Mesenchymal stem cell (in vitro differentiated cells and primary cell): ENCODE measurements around the gene TSR1.
A peak's percentile ranks its signal among the peaks of the same experiment; 100 is the strongest.

Experiments used
- DNase-seq: peaks from one replicate; pipeline ENCODE4 v3.0.0-alpha.2; 2013
- H2AFZ ChIP-seq: one replicate; pipeline ENCODE4 v1.6.1; 2013; ENCODE audit warnings: low read depth, mild to moderate bottlenecking, control low read depth, inconsistent platforms, low read length, moderate library complexity
- H2AK5ac ChIP-seq: 2 replicates; pipeline ENCODE4 v1.6.1; 2013; ENCODE audit warnings: low read length, moderate library complexity, mild to moderate bottlenecking, inconsistent platforms; ENCODE audit not compliant: severe bottlenecking
- H2BK120ac ChIP-seq: one replicate; pipeline ENCODE4 v1.6.1; 2013; ENCODE audit warnings: low read depth, mild to moderate bottlenecking, inconsistent platforms, low read length, moderate library complexity
- H2BK12ac ChIP-seq, 2 experiments: one replicate each; pipeline ENCODE4 v1.6.1; 2013; ENCODE audit warnings: inconsistent platforms in 2 of 2, low read length in 2 of 2, mild to moderate bottlenecking in 2 of 2, moderate library complexity in 2 of 2, control low read depth in 1 of 2
- H2BK15ac ChIP-seq: one replicate; pipeline ENCODE4 v1.6.1; 2013; ENCODE audit warnings: mild to moderate bottlenecking, low read depth, inconsistent platforms; ENCODE audit not compliant: poor library complexity, severe bottlenecking
- H2BK5ac ChIP-seq: 2 replicates; pipeline ENCODE4 v1.6.1; 2013; ENCODE audit warnings: low read depth, mild to moderate bottlenecking, low read length, control low read depth, inconsistent platforms; ENCODE audit not compliant: poor library complexity, severe bottlenecking
- H3K14ac ChIP-seq, 2 experiments: one replicate each; pipeline ENCODE4 v1.6.1; 2013; ENCODE audit warnings: inconsistent platforms in 2 of 2, low read length in 2 of 2, control low read depth in 1 of 2, mild to moderate bottlenecking in 1 of 2, moderate library complexity in 1 of 2
- H3K18ac ChIP-seq, 2 experiments: one replicate each; pipeline ENCODE4 v1.6.1; 2013; ENCODE audit warnings: inconsistent platforms in 2 of 2, low read length in 2 of 2, control low read depth in 1 of 2, low read depth in 1 of 2, mild to moderate bottlenecking in 1 of 2
- H3K23ac ChIP-seq, 2 experiments: one replicate each; pipeline ENCODE4 v1.6.1; 2013; ENCODE audit warnings: inconsistent platforms in 2 of 2, low read length in 2 of 2, mild to moderate bottlenecking in 2 of 2, moderate library complexity in 2 of 2, control low read depth in 1 of 2
- H3K27ac ChIP-seq: 2 replicates; pipeline ENCODE4 v1.5.1; 2013; ENCODE audit warnings: mild to moderate bottlenecking, moderate library complexity, low read length, control low read depth, inconsistent platforms; ENCODE audit not compliant: poor library complexity, severe bottlenecking
- H3K27me3 ChIP-seq, 2 experiments: 2 replicates each; pipeline versions ENCODE4 v1.6.1 to v1.7.0; 2013; ENCODE audit warnings: low read length in 2 of 2, mild to moderate bottlenecking in 2 of 2, moderate library complexity in 2 of 2, control low read depth in 1 of 2, inconsistent platforms in 1 of 2; ENCODE audit not compliant: control insufficient read depth in 1 of 2, insufficient read depth in 1 of 2
- H3K36me3 ChIP-seq, 2 experiments: 2 replicates each; pipeline versions ENCODE4 v1.6.1 to v1.7.0; 2013; ENCODE audit warnings: low read length in 2 of 2, control low read depth in 1 of 2, inconsistent platforms in 1 of 2, low read depth in 1 of 2, mild to moderate bottlenecking in 1 of 2; ENCODE audit not compliant: insufficient read depth in 2 of 2, control insufficient read depth in 1 of 2
- H3K4ac ChIP-seq, 2 experiments: one replicate each; pipeline ENCODE4 v1.6.1; 2013; ENCODE audit warnings: inconsistent platforms in 2 of 2, low read length in 2 of 2, mild to moderate bottlenecking in 2 of 2, moderate library complexity in 2 of 2, control low read depth in 1 of 2, low read depth in 1 of 2
- H3K4me1 ChIP-seq: 2 replicates; pipeline ENCODE4 v1.6.1; 2013; ENCODE audit warnings: low read depth, low read length, control low read depth; ENCODE audit not compliant: control insufficient read depth, insufficient read depth
- H3K4me2 ChIP-seq: 2 replicates; pipeline ENCODE4 v1.6.1; 2013; ENCODE audit warnings: low read length, mild to moderate bottlenecking, inconsistent platforms; ENCODE audit not compliant: poor library complexity, severe bottlenecking
- H3K4me3 ChIP-seq, 2 experiments: 2 replicates each; pipeline versions ENCODE4 v1.5.1 to v1.7.0; 2013; ENCODE audit warnings: low read length in 2 of 2, mild to moderate bottlenecking in 2 of 2, control low read depth in 1 of 2, low read depth in 1 of 2; ENCODE audit not compliant: insufficient read depth in 1 of 2
- H3K79me1 ChIP-seq: replicated peaks from 2 replicates; pipeline ENCODE4 v1.6.1; 2013; ENCODE audit warnings: mild to moderate bottlenecking, control low read depth, low read length, inconsistent platforms; ENCODE audit not compliant: poor library complexity, severe bottlenecking
- H3K9ac ChIP-seq: 2 replicates; pipeline ENCODE4 v1.7.0; 2013; ENCODE audit warnings: mild to moderate bottlenecking, low read length, moderate library complexity
- H3K9me3 ChIP-seq: 2 replicates; pipeline ENCODE4 v1.7.0; 2013; ENCODE audit warnings: mild to moderate bottlenecking, low read length; ENCODE audit not compliant: control insufficient read depth
- H4K8ac ChIP-seq: one replicate; pipeline ENCODE4 v1.6.1; 2013; ENCODE audit warnings: inconsistent platforms, mild to moderate bottlenecking, low read length, moderate library complexity
- H4K91ac ChIP-seq: one replicate; pipeline ENCODE4 v1.6.1; 2013; ENCODE audit warnings: mild to moderate bottlenecking, low read length, inconsistent platforms
- WGBS: methylation state at CpG from one replicate; pipeline ENCODE4 v1.1.7; 2013; ENCODE audit warnings: mixed read lengths; 5-methylcytosine and 5-hydroxymethylcytosine counted together

Gene TSR1

GRCh38 chr17:2368359-2368758 is 32.1 kb upstream of the TSR1 start:
- Histone ChIP-seq H3K23ac (no peak overlapping the region), H3K27me3 (no peaks in the 10 kb centered on the region), H3K9ac (no peak overlapping the region), H3K4me2 (no peak overlapping the region), H3K4me3 (no peak overlapping the region), H2BK120ac (no peak overlapping the region), H2BK12ac (no peak overlapping the region), H3K14ac (no peak overlapping the region), H4K8ac (no peak overlapping the region), H2AFZ (no peak overlapping the region), H4K91ac (no peak overlapping the region), H2AK5ac (no peak overlapping the region), H3K18ac (no peak overlapping the region), H3K9me3 (no peaks in the 10 kb centered on the region), H3K79me1 (peaks cover 2% of the 10 kb centered on the region), H3K4me1 (peaks cover 15% of the 10 kb centered on the region), H3K4ac (no peak overlapping the region), H3K27ac (no peak overlapping the region), H2BK15ac (no peak overlapping the region), H2BK5ac (no peak overlapping the region), H3K36me3 (peaks cover 48 to 99% of the 10 kb centered on the region in 2 experiments)
- no peak for DNase-seq
- WGBS = 90% methylated on average over 7 of the region's 8 CpGs

GRCh38 chr17:2366747-2367494 is 30.7 kb upstream of the TSR1 start:
- Histone ChIP-seq H4K91ac (no peak overlapping the region), H2BK120ac (no peak overlapping the region), H3K79me1 (peaks cover 3% of the 10 kb centered on the region), H3K4me1 (peaks cover 15% of the 10 kb centered on the region), H3K4ac (no peak overlapping the region), H2AFZ (no peak overlapping the region), H3K36me3 (peaks cover 48 to 99% of the 10 kb centered on the region in 2 experiments), H4K8ac (no peak overlapping the region), H3K27ac (no peak overlapping the region), H2BK12ac (no peak overlapping the region), H3K9ac (no peak overlapping the region), H2BK5ac (no peak overlapping the region), H3K4me2 (no peak overlapping the region), H3K18ac (no peak overlapping the region), H3K27me3 (no peaks in the 10 kb centered on the region), H2AK5ac (no peak overlapping the region), H3K9me3 (no peaks in the 10 kb centered on the region), H3K4me3 (no peak overlapping the region), H2BK15ac (no peak overlapping the region), H3K23ac (no peak overlapping the region), H3K14ac (no peak overlapping the region)
- 79% methylated on average over 24 of the region's 26 CpGs for WGBS
- peak; percentile 23 for DNase-seq

- H3K9ac ChIP-seq = no peak overlapping the region
- H2BK120ac ChIP-seq = no peak overlapping the region
- H3K23ac ChIP-seq = no peak overlapping the region
- peaks cover 49 to 94% of the 10 kb centered on the region in 2 experiments for H3K36me3 ChIP-seq
- no peak for DNase-seq
- no peak overlapping the region for H2AFZ ChIP-seq
- no peak overlapping the region for H3K18ac ChIP-seq
- H3K9me3 ChIP-seq = no peaks in the 10 kb centered on the region
- H3K4ac ChIP-seq = no peak overlapping the region
- WGBS = 94% methylated on average over 18 of the region's 20 CpGs
- H3K27ac ChIP-seq = no peak overlapping the region
- no peak overlapping the region for H2BK12ac ChIP-seq
- H3K27me3 ChIP-seq = no peaks in the 10 kb centered on the region
- peaks cover 8% of the 10 kb centered on the region for H3K79me1 ChIP-seq
- no peak overlapping the region for H3K4me3 ChIP-seq
- no peak overlapping the region for H2AK5ac ChIP-seq
- H3K14ac ChIP-seq = no peak overlapping the region
- no peak overlapping the region for H3K4me2 ChIP-seq
- H4K91ac ChIP-seq = no peak overlapping the region
- no peak overlapping the region for H2BK5ac ChIP-seq
- H4K8ac ChIP-seq = no peak overlapping the region
- H3K4me1 ChIP-seq = peaks cover 15% of the 10 kb centered on the region
- no peak overlapping the region for H2BK15ac ChIP-seq
Measured at GRCh38 chr17:2365132-2365531, 28.9 kb upstream of the TSR1 start.

- H3K4me2 ChIP-seq = no peak overlapping the region
- no peak overlapping the region for H2BK5ac ChIP-seq
- H2AK5ac ChIP-seq = no peak overlapping the region
- no peak overlapping the region for H2AFZ ChIP-seq
- 88% methylated on average over 11 of the region's 12 CpGs for WGBS
- H3K18ac ChIP-seq = no peak overlapping the region
- H3K4me1 ChIP-seq = peaks cover 12% of the 10 kb centered on the region
- H3K14ac ChIP-seq = no peak overlapping the region
- H4K91ac ChIP-seq = no peak overlapping the region
- peaks cover 49 to 90% of the 10 kb centered on the region in 2 experiments for H3K36me3 ChIP-seq
- H2BK120ac ChIP-seq = no peak overlapping the region
- H2BK12ac ChIP-seq = no peak overlapping the region
- no peak overlapping the region for H2BK15ac ChIP-seq
- no peak for DNase-seq
- no peaks in the 10 kb centered on the region for H3K9me3 ChIP-seq
- H4K8ac ChIP-seq = no peak overlapping the region
- no peak overlapping the region for H3K4me3 ChIP-seq
- no peak overlapping the region for H3K9ac ChIP-seq
- H3K4ac ChIP-seq = no peak overlapping the region
- no peak overlapping the region for H3K27ac ChIP-seq
- no peaks in the 10 kb centered on the region for H3K27me3 ChIP-seq
- H3K23ac ChIP-seq = no peak overlapping the region
- peaks cover 8% of the 10 kb centered on the region for H3K79me1 ChIP-seq
Measured at GRCh38 chr17:2364763-2365116, 28.5 kb upstream of the TSR1 start.
